MM.1S (cell line): ENCODE results near the gene PLPP7.

ENCODE experiments used
- EZH2 ChIP-seq: fragments of 300-600 bp; sonication (generic); optimal IDR thresholded peaks from 2 replicates; pipeline ENCODE3; 2017; ENCODE audit warnings: low read depth, mild to moderate bottlenecking, antibody characterized with exemption, low read length, mixed read lengths
- TF ChIP-seq, protein P1 (sequence below): fragments of 300-600 bp; sonication (generic); IDR thresholded peaks from 2 replicates; pipeline ENCODE4 v1.5.1; 2016; ENCODE audit warnings: antibody characterized with exemption, low read length, mixed read lengths

- TF ChIP-seq, protein P1, sequence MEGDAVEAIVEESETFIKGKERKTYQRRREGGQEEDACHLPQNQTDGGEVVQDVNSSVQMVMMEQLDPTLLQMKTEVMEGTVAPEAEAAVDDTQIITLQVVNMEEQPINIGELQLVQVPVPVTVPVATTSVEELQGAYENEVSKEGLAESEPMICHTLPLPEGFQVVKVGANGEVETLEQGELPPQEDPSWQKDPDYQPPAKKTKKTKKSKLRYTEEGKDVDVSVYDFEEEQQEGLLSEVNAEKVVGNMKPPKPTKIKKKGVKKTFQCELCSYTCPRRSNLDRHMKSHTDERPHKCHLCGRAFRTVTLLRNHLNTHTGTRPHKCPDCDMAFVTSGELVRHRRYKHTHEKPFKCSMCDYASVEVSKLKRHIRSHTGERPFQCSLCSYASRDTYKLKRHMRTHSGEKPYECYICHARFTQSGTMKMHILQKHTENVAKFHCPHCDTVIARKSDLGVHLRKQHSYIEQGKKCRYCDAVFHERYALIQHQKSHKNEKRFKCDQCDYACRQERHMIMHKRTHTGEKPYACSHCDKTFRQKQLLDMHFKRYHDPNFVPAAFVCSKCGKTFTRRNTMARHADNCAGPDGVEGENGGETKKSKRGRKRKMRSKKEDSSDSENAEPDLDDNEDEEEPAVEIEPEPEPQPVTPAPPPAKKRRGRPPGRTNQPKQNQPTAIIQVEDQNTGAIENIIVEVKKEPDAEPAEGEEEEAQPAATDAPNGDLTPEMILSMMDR: no peak
- no peak for TF ChIP-seq EZH2
Observed at GRCh38 chr9:131271506-131271931, 18.0 kb upstream of the PLPP7 start.
